ENCODE data around the gene DDX6.

The DDX6 gene

DNA sequence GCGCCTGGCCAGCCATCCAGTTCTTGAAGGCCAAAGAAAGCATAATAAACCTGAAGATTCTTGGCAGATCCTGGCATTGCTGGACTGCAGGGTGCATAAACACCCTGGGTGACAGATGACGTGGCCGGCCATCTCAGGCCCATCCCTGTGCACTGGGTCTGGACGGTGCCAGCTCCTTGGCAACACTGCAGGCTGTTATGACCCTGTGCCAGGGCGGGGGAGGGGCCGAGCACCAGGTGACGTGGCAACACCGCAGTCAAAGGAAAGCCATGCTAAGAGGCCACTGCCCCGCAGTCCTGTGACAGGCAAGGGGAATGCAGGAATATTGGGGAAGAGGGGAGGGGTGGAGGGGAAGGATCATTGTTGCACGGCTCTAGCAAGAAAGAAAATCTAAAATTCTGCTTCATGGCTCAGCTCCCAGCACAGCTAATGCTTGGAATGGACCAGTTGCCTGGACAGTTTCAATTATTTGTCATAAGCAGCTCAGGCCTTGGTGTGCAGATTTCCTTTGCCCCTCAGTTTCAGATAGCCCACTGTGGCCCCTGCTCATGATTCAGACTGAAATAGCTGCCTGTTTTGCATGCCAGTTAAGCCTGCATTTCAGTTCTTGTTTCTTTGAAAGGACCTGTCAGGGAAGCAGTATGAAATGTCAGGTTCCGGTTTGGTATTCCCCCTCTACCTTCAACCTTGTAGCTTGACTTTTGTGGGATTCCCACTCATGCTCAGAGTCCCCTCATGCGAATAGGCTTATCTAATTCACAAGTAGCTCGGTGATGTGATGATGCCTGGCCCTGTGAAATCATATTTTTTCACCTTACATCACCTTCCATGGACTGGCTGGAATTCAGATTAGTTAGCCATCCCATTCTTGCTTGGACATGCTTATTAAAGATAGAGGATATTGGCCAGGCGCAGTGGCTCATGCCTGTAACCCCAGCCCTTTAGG, 29.7 kb upstream of the DDX6 start:
- TF ChIP-seq, protein P1, sequence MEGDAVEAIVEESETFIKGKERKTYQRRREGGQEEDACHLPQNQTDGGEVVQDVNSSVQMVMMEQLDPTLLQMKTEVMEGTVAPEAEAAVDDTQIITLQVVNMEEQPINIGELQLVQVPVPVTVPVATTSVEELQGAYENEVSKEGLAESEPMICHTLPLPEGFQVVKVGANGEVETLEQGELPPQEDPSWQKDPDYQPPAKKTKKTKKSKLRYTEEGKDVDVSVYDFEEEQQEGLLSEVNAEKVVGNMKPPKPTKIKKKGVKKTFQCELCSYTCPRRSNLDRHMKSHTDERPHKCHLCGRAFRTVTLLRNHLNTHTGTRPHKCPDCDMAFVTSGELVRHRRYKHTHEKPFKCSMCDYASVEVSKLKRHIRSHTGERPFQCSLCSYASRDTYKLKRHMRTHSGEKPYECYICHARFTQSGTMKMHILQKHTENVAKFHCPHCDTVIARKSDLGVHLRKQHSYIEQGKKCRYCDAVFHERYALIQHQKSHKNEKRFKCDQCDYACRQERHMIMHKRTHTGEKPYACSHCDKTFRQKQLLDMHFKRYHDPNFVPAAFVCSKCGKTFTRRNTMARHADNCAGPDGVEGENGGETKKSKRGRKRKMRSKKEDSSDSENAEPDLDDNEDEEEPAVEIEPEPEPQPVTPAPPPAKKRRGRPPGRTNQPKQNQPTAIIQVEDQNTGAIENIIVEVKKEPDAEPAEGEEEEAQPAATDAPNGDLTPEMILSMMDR (IDR thresholded peaks at IDR 0.05): no peak
- TF ChIP-seq ZFX (IDR thresholded peaks at IDR 0.05; ENCODE audit: borderline replicate concordance): no peak
- H3K27ac ChIP-seq: peak overlapping the region; percentile 71

DNA sequence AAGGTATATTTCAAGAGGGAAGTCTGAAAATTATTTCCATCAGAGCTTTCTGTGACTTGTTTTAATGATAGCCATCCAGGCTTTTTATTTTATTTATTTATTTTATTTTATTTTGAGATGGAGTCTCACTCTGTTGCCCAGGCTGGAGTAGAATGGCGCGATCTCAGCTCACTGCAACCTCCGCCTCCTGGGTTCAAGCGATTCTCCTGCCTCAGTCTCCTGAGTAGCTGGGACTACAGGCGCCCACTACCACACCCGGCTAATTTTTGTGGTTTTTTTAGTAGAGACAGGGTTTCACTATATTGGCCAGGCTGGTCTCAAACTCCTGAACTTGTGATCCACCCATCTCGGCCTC, 29.0 kb upstream of the DDX6 start:
- H3K27ac ChIP-seq: peak overlapping the region; percentile 71

DNA sequence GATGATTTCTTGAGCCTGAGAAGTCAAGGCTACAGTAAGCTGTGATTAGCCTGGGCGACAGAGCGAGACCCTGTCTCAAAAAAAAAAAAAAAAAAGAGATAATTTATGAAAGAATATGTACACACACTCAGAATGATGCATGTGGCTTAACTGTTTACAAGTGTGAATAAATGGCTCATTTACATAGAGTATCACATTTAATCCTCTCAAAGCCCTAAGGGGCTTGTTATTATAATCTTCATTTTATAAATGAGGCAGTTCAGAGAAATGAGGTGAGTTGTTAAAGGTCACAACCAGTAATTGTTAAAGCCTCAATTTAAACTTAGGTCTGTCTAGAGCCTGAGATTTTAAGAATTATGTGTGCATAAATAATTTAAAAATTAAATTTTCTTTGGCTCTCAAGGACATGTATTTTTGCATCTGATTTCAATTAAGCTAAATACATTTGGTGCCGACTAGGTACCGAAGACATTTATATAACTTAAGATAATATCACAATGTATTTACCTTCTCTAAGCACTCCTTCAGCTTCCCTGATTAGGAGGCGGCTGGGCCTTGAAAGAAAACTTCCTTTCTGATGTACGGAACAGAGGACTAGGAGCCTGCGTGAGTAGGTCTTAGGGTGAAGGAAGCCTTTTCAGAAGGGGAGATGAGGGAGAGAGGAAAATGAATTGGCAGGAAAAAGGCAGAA, 28.5 kb upstream of the DDX6 start:
- TF ChIP-seq, protein P1 (IDR thresholded peaks at IDR 0.05): no peak
- TF ChIP-seq ZFX (IDR thresholded peaks at IDR 0.05; ENCODE audit: borderline replicate concordance): no peak

DNA sequence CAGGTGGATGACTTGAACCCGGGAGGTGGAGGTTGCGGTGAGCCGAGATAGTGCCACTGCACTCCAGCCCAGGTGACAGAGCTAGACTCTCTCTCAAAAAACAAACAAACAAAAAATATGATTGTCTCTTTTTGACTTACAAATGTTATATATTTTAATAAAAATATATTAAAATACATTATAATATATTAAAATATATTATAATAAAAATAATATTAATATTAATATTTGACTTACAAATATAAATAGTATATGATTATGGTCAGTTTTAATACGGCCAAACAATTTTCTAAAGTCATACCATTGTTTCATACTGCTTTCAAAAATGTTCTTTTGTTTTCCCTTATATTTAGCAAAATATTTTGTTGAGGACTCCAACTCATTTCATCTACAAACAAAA, 27.2 kb upstream of the DDX6 start:
- H3K27ac ChIP-seq: peak overlapping the region; percentile 71; the same call in 1 of the 2 replicates

More for the DNA sequence above, 28.5 kb upstream of the DDX6 start:
- peak overlapping the region; percentile 71 for H3K27ac ChIP-seq

DNA sequence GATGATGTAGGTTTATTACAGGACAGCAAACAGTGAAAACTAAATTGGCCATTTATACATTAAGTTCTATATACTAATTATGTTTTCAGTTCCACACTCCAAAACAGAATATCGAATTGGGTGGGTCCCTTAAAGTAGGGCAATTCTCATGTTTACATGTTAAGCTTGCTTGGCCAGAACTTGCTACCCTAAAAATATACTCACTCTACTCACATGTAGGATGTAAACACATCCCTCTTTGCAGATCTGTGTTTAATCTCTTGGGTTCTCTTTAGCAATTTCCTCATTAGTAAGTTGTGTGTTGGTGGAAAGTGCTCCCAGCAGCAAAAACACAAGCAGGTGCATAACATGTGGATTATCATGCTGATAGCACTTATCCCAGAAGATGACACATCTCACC, 22.6 kb upstream of the DDX6 start:
- TF ChIP-seq, protein P1 (IDR thresholded peaks at IDR 0.05): no peak
- TF ChIP-seq ZFX (IDR thresholded peaks at IDR 0.05; ENCODE audit: borderline replicate concordance): no peak
- H3K27ac ChIP-seq: no peak overlapping the region

More for the DNA sequence above, 27.2 kb upstream of the DDX6 start:
- TF ChIP-seq, protein P1 (IDR thresholded peaks at IDR 0.05): no peak
- TF ChIP-seq ZFX (IDR thresholded peaks at IDR 0.05; ENCODE audit: borderline replicate concordance): no peak

DNA sequence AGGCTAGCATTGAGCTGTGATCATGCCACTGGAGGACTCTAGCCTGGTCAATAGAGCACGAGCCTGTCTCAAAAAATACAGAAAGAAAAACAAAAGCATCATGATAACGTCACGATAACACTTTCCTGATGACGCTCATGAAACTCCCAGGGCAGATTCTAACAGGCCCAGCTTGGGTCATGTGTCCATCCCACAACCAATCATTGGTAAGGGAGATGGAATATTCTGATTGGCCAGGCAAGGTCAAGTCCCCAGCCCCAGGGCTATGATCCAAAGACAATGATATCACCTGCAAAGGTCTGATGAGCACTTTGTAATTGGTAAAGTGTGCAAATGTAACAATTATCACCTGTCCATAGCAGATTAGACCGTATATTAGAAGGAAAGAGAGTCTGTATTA, 21.5 kb upstream of the DDX6 start:
- no peak overlapping the region for H3K27ac ChIP-seq
- TF ChIP-seq, protein P1 (IDR thresholded peaks at IDR 0.05): no peak
- TF ChIP-seq ZFX (IDR thresholded peaks at IDR 0.05; ENCODE audit: borderline replicate concordance): no peak

DNA sequence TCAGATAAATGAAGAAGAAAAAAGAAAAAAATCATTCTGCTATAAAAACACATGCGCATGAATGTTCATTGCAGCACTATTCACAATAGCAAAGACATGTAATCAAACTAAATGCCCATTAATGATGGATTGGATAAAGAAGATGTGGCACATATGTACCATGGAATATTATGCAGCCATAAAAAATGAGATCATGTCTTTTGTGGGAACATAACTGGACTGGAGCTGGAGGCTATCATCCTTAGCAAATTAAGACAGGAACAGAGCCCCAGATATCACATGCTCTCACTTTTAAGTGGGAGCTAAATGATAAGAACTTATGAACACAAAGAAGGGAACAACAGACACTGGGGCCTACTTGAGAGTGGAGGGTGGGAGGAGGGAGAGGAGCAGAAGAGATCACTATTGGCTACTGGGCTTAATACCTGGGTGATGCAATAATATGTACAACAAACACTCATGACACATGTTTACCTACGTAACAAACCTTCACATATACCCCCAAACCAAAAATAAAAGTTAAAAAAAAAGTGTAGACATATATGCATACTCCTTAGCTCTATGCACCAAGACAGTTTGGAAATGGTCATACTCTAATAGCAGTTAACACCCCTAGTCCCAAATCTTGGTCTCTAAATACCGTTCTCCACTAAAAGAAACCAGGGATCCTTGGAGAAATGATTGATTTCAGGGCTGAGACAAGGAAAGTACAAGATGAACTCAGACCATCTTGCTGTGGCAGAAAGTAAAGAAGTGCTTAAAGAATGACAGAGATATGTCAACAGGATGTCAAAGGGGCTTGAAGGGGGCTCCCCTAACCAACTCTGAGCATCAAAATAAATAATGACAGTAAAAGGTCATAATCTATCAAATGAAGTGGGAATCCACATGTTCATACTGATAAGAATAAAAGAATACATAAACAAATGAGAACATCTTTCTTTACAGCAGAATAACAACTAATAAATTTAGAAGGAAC, 17.1 kb upstream of the DDX6 start:
- TF ChIP-seq, protein P1 (IDR thresholded peaks at IDR 0.05): no peak
- no peak overlapping the region for H3K27ac ChIP-seq
